Testis (tissue), 2 donors: ENCODE measurements around the gene RGL2.

Experiments used
- POLR2A ChIP-seq: fragments of 450-650 bp; IDR thresholded peaks from one replicate; pipeline ENCODE4 v1.6.1; 2017; ENCODE audit warnings: antibody characterized with exemption, mild to moderate bottlenecking, moderate library complexity
- TF ChIP-seq, protein P1 (sequence below), 3 experiments: fragments of 450-650 bp in 2 of 3; fragments of 200-600 bp in 1 of 3; sonication (generic) in 1 of 3; IDR thresholded peaks; one replicate each; pipeline ENCODE4 v1.5.1; 2016 to 2019; ENCODE audit warnings: antibody characterized with exemption in 3 of 3, mild to moderate bottlenecking in 2 of 3, moderate library complexity in 1 of 3

DNA sequence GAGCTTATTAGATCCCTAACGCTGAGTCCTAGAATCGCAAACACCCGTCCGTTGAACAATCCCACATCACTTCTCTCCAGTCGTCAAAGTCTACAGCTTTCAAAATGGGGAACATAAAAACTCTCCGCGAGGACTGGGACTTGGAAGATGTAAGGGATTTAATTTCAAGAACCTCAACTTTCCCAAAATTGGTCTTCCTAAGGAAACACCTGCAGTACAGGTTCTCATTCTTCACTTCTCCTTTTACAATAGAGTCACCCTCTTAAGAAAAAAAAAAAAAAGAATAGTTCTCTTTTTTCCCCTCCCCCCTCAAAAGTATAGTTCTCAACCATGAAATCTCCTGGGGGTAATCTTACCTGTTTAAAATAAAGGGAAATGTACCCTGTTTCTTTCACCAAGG is 25.4 kb upstream of the RGL2 start:
- TF ChIP-seq, protein P1, sequence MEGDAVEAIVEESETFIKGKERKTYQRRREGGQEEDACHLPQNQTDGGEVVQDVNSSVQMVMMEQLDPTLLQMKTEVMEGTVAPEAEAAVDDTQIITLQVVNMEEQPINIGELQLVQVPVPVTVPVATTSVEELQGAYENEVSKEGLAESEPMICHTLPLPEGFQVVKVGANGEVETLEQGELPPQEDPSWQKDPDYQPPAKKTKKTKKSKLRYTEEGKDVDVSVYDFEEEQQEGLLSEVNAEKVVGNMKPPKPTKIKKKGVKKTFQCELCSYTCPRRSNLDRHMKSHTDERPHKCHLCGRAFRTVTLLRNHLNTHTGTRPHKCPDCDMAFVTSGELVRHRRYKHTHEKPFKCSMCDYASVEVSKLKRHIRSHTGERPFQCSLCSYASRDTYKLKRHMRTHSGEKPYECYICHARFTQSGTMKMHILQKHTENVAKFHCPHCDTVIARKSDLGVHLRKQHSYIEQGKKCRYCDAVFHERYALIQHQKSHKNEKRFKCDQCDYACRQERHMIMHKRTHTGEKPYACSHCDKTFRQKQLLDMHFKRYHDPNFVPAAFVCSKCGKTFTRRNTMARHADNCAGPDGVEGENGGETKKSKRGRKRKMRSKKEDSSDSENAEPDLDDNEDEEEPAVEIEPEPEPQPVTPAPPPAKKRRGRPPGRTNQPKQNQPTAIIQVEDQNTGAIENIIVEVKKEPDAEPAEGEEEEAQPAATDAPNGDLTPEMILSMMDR (IDR thresholded peaks at IDR 0.05): no peak
- TF ChIP-seq POLR2A: no peak
